Stomach (tissue), 4 donors: ENCODE data around the gene SHF.

Experiments
- EP300 ChIP-seq: sonication (generic); formaldehyde crosslinking; IDR thresholded peaks from one replicate; pipeline ENCODE4 v1.6.1; 2017; ENCODE audit warnings: antibody characterized with exemption
- POLR2A ChIP-seq, 4 donors: fragments of 450-650 bp; IDR thresholded peaks; one replicate each; pipeline ENCODE4 v1.6.1; 2016; ENCODE audit warnings: antibody characterized with exemption in 4 of 4, control low read depth in 2 of 4, mild to moderate bottlenecking in 1 of 4, moderate library complexity in 1 of 4
- POLR2AphosphoS5 ChIP-seq, 3 donors: sonication (generic); formaldehyde crosslinking; IDR thresholded peaks; one replicate each; pipeline ENCODE4 v1.6.1; 2016; ENCODE audit warnings: antibody characterized with exemption in 3 of 3
- TF ChIP-seq, protein P1 (sequence below), 7 experiments: fragments of 450-650 bp in 4 of 7; fragments of 200-600 bp in 3 of 7; sonication (generic) in 3 of 7; IDR thresholded peaks; one replicate each; pipeline ENCODE4 v1.5.1; 2016 to 2019; ENCODE audit warnings: antibody characterized with exemption in 7 of 7, control low read depth in 2 of 7, mild to moderate bottlenecking in 1 of 7

DNA sequence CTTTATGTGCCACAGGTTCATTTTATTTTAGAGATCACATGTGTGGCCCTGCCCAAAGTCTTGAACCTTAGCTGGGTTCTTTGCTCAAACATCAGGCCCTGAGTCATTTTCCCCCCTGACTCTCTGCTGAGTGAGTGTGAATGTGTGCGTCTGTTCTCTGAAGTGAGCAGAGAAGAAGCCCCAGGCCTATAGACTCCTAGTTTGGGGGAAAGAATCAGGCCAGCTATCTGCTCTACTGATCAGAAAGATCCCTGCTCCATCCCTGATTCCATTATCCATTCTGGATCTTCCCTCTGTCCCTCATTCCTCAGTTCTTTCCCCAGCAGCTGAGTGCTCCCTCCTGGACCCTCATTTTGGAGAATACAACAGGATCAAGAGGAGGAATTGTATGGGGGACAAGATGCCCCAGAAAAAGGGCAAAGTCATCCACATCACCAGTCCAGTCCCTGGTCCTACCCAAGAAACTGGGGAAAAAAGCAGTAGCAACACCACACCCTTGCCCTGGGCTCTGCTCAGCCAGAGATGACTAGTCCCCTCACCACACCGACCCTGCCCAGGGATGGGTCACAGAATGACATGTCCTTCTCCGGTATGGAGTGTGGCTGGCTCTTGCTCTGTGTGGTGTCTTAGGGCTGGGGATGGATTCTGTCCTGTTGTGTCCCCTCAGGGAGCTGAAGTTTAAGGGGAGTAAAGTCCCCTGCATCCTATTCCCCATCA, 54.8 kb downstream of the SHF start:
- TF ChIP-seq, protein P1, sequence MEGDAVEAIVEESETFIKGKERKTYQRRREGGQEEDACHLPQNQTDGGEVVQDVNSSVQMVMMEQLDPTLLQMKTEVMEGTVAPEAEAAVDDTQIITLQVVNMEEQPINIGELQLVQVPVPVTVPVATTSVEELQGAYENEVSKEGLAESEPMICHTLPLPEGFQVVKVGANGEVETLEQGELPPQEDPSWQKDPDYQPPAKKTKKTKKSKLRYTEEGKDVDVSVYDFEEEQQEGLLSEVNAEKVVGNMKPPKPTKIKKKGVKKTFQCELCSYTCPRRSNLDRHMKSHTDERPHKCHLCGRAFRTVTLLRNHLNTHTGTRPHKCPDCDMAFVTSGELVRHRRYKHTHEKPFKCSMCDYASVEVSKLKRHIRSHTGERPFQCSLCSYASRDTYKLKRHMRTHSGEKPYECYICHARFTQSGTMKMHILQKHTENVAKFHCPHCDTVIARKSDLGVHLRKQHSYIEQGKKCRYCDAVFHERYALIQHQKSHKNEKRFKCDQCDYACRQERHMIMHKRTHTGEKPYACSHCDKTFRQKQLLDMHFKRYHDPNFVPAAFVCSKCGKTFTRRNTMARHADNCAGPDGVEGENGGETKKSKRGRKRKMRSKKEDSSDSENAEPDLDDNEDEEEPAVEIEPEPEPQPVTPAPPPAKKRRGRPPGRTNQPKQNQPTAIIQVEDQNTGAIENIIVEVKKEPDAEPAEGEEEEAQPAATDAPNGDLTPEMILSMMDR (IDR thresholded peaks at IDR 0.05), result no peak
- no peak for TF ChIP-seq POLR2A (IDR thresholded peaks at IDR 0.05)
- TF ChIP-seq POLR2AphosphoS5 (IDR thresholded peaks at IDR 0.05), result no peak
- no peak for TF ChIP-seq EP300
